NCI-H2107 treated with DMSO at 0.1 percent for 48 hours (cell line): ENCODE measurements around the gene HIVEP2.

ENCODE experiments used
- DNase-seq: peaks from one replicate; lab custom pipeline; 2025; ENCODE audit not compliant: unreplicated experiment; lab: John Stamatoyannopoulos, UW

Gene HIVEP2

GRCh38 chr6:142712231-142712630, 232.7 kb downstream of the HIVEP2 start:
- no peak for DNase-seq

- DNase-seq: no peak
Observed at GRCh38 chr6:142708651-142709050, 236.3 kb downstream of the HIVEP2 start.

GRCh38 chr6:142707255-142707654, 237.7 kb downstream of the HIVEP2 start:
- DNase-seq: no peak

- no peak for DNase-seq
Observed at GRCh38 chr6:142706210-142706609, 238.8 kb downstream of the HIVEP2 start.

- no peak for DNase-seq
Observed at GRCh38 chr6:142705054-142705453, 239.9 kb downstream of the HIVEP2 start.

- peak; percentile 27 for DNase-seq
Observed at GRCh38 chr6:142702501-142703460, 242.2 kb downstream of the HIVEP2 start.
